GM21390 (cell line): Measurements from ENCODE around the gene KDM4B.

Experiments
- ATAC-seq: cut with Tn5 transposase; IDR thresholded peaks from one replicate; pipeline ENCODE4 v1.9.1; 2021; ENCODE audit not compliant: unreplicated experiment

KDM4B gene

GRCh38 chr19:5103061-5103701 is 134.3 kb downstream of the KDM4B start:
- no peak for ATAC-seq

GRCh38 chr19:5103812-5104410 is 135.0 kb downstream of the KDM4B start:
- no peak for ATAC-seq

- ATAC-seq = no peak
Observed at GRCh38 chr19:5104871-5105351, 136.0 kb downstream of the KDM4B start.

- ATAC-seq = no peak
Observed at GRCh38 chr19:5106191-5106726, 137.3 kb downstream of the KDM4B start.

GRCh38 chr19:5106971-5107370 is 138.1 kb downstream of the KDM4B start:
- ATAC-seq = no peak

- no peak for ATAC-seq
Observed at GRCh38 chr19:5107432-5108122, 138.7 kb downstream of the KDM4B start.

- ATAC-seq = no peak
Observed at GRCh38 chr19:5108123-5108596, 139.2 kb downstream of the KDM4B start.

GRCh38 chr19:5108866-5109265 is 140.0 kb downstream of the KDM4B start:
- no peak for ATAC-seq

- ATAC-seq = no peak
Observed at GRCh38 chr19:5109560-5109959, 140.6 kb downstream of the KDM4B start.

GRCh38 chr19:5110546-5110945 is 141.6 kb downstream of the KDM4B start:
- ATAC-seq = no peak

- no peak for ATAC-seq
Observed at GRCh38 chr19:5111051-5111450, 142.1 kb downstream of the KDM4B start.

- no peak for ATAC-seq
Observed at GRCh38 chr19:5112175-5112574, 143.3 kb downstream of the KDM4B start.

GRCh38 chr19:5112681-5113575 is 144.0 kb downstream of the KDM4B start:
- ATAC-seq = no peak

GRCh38 chr19:5113633-5114586 is 145.0 kb downstream of the KDM4B start:
- no peak for ATAC-seq

- ATAC-seq = no peak
Observed at GRCh38 chr19:5114727-5115126, 145.8 kb downstream of the KDM4B start.

GRCh38 chr19:5115351-5115750 is 146.4 kb downstream of the KDM4B start:
- no peak for ATAC-seq

GRCh38 chr19:5115771-5116202 is 146.9 kb downstream of the KDM4B start:
- ATAC-seq = no peak

GRCh38 chr19:5116292-5116691 is 147.4 kb downstream of the KDM4B start:
- ATAC-seq = no peak

GRCh38 chr19:5117421-5117820 is 148.5 kb downstream of the KDM4B start:
- ATAC-seq = no peak

- ATAC-seq = no peak
Observed at GRCh38 chr19:5118026-5118425, 149.1 kb downstream of the KDM4B start.
